Right lung (tissue), 5 donors: ENCODE measurements around the gene CDHR5. TPM values are rescaled to one million over a fixed set of nuclear protein-coding genes. Genes with fewer than 3 reads are reported as not detected.
"Not testable (repeated sequence)": the region's sequence is repeated elsewhere in the genome, so short reads cannot be mapped to it uniquely, and the experiment has no call there.

Experiments
- DNase-seq, 2 donors: peaks; one replicate each; pipeline ENCODE4 v3.0.0-alpha.2; 2013
- polyA plus RNA-seq, 5 donors: library from polyadenylated mRNA; unstranded; fragments of 120-200 nt; gene quantifications; one replicate each; pipeline versions ENCODE4 v1.2.1 to v1.2.3, GENCODE V29; 2013; ENCODE audit warnings: inconsistent platforms in 1 of 5, low replicate concordance in 1 of 5; ENCODE audit not compliant: insufficient read length in 5 of 5, insufficient read depth in 1 of 5

The CDHR5 gene
- polyA plus RNA-seq, 5 donors: 0.20 to 0.86 (median 0.58) TPM

DNA sequence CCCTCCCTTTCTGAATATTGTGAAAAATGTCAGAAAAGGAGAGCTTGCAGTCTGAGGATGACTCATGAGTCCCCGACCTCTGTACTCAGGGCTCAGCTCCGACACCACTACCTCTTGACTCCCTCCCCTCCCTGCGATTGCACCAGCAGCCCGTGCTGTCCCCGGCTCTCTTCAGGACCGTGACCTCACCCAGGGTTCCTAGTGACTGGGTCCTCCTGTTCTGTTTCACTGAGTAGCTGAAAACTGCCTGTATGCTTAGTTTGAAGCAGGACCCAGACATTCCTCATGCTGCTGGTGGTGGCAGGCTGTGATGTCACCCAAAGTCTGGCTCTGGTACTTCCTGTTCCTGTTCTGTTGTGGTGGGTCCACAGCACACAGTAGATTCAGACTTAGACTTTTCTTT lies 36.8 kb downstream of the CDHR5 start:
- no peak for DNase-seq

DNA sequence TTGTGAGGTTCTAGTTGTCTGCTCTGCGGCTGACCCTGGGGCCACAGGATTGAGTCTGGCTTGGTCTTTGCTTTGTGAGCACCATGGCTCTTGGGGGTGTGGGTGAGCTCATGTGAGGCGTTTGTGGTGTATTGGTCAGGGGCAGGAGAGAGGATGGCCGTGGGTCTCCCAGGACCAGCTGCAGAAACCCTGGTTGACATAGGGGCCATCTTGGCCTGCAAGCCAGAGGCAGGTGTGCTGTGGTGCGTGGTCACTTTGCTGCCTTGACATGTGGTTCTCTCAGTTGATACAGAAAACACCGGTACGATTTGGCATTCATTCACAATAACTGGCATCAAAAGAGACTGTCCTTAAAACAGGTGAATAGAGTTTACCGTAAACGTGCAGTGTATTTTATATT lies 37.2 kb downstream of the CDHR5 start:
- DNase-seq: no peak

DNA sequence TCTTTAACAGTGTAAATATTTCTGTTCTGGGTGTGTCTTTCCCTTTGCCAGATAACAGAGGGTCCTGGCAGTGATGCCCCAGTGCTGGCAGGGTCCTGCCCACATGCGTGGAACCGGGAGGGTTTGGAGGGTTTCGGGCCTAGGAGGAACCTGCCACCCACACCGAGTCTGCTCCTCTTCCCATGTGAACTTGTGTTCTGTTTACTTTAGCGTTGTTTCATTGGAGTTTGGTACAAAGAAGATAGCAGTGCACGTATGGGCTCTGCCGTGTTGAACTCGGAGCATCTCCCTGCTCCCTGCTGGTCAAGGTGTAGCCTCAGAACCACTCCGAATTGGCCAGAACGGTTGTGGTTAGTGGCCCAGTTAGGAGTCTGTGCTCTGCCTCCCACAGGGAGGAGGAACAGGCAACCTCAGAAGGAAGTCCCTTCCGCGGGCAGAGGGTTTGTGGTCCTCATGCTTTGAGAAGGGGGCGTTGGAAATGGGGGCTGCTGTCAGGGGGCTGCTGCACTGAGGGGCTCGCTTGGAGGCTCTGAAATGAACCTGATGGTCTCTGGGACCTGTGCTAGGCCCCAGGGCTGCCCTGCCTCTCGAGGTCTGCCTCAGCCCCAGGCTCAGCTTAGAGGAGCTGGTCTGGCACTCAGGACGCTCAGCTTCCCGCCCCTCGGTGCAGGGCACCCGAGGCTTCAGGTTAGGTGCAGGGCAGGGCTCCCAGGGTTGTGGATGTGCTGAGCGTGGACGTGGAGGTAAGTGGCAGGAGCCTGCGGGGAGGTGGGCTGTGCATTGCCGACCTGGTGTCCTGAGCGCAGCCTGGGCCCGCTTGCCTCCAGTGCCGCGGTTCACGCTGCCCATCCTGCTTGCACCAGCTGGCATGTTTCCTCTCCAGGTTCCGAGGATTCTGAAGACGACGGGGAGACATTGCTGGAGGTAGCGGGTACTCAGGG lies 38.1 kb downstream of the CDHR5 start:
- no peak for DNase-seq

DNA sequence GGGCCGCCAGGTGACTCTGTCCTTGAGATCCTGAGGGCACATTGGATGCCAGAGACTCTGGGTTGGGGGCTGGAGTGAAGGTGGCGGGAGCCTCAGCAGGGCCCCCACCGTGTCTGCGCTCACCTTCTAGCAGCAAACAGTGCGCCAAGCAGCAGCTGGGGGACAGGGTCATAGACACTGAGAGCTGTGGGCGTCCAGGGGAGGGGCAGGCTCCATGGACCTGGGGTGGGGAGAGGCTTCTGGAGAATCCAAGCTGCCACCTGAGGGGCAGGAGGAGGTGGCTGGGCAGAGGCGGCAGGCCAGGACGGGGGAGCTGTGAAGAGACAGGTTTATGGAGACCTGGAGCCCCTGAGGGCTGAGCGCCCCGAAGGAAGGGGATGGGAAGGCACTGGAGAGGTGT lies 40.5 kb downstream of the CDHR5 start:
- DNase-seq: no peak

DNA sequence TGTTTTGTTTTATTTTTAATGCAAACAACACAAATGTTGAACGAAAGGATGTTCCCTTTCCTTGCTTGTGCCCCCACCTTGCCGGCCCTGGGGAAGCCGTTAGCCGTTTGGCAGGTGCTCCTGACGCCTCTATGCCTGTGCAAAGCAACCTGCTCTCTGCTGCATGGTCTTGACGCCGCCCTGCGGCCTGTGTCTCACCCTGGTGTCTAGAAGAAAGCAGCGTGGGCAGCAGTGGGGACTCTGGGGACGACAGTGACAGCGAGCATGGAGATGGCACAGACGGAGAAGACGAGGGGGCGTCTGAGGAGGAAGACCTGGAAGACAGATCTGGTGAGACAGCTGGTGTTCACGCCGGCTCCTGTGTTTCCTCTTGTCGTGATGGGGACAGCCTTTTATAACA lies 43.0 kb downstream of the CDHR5 start:
- DNase-seq: no peak

DNA sequence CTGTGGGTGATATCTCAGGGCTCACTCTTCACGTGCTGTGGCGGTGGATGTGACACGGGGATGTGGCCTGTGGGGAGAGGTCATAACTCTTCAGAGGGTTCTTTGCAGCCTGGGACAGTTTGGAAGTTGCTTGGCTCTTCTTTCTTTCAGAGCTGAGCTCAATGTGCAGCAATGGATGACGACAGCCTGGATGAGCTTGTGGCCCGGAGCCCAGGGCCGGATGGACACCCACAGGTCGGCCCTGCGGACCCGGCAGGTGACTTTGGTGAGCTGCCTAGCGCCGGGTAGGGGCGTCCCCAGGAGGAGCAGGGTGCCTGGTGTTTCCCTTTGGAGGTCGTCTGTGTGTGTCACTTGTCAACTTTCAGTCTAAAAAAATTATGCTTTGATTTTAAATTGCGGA lies 43.4 kb downstream of the CDHR5 start:
- no peak for DNase-seq

DNA sequence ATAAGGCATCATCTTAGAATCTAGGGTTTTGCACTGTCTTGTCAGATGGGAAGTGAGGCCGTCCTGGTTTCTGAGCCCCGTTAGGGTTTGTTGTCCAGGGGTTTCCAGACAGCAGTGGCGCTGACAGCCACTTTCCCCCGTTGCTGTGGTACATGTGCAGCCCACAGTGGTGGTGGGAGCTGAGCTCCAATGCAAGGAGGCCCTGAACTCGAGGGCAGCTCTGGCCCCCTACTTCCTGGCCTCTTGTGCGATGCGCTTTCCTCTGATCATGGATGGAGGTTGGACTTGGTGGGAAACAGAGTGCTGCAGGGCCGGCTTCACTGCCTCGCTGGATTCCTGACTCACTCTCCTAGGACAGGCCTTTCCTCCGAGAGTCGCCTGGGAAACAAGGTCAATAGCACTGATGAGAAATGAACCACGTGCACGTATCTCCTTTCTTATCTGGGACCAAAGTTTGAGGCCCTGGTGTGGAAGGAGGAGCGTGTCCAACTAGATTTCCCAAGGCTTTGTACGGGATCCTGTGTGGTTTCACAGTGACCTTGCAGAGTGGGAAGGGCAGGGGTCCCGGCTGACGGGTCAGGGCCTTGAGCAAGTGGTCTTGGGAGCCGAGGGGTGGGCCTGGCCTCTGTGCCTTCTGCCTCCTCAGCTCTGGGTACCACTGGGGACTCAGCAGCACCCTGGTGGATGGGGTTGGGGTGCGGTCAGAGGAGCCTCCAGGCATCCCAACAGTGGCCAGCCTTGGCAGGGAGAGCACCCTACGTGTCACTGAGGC lies 44.7 kb downstream of the CDHR5 start:
- no peak for DNase-seq

DNA sequence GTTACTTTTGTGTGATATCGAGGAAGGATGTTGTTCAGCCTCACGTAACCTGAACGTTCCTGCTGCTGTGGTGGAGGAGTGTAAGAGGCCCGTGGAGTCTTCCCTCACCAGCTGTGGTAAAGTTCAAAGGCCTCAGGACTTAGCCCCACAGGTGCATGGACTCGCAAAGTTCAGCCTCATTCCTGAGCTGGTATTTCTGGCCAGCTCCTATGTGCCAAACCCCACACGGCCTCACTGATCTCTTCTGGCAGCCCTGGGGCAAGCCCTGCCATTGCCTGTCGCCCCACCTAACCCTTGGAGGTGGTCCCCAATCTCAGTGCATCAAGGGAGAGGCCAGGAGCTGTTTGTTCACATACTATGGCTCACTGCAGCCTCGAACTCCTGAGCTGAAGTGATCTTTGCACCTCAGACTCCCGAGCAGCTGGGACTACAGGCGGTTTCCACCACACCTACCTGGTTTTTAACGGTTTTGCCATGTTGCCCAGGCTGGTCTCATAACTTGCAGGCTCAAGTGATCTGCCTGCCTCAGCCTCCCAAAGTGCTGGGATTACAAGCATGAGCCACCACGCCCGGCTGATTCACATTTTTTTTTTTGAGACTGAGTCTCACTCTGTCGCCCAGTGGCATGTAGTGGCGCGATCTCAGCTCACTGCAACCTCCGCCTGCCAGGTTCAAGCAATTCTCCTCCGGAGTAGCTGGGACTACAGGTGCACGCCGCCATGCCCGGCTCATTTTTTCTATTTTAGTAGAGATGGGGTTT lies 46.3 kb downstream of the CDHR5 start:
- DNase-seq: no peak

DNA sequence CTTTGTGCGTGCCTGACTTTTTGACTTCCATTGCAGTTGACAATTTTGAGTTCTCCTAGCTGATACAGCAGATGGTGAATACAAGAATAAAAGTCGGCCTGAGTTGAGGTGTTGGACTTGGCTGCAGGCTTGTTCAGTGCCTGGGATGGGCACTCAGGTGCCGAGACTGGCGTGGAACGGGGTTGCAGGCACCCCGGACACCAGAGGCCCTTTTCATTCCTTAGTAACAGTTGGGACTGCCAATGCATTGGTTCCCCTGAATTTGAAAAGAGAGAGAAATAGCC lies 47.2 kb downstream of the CDHR5 start:
- no peak for DNase-seq

DNA sequence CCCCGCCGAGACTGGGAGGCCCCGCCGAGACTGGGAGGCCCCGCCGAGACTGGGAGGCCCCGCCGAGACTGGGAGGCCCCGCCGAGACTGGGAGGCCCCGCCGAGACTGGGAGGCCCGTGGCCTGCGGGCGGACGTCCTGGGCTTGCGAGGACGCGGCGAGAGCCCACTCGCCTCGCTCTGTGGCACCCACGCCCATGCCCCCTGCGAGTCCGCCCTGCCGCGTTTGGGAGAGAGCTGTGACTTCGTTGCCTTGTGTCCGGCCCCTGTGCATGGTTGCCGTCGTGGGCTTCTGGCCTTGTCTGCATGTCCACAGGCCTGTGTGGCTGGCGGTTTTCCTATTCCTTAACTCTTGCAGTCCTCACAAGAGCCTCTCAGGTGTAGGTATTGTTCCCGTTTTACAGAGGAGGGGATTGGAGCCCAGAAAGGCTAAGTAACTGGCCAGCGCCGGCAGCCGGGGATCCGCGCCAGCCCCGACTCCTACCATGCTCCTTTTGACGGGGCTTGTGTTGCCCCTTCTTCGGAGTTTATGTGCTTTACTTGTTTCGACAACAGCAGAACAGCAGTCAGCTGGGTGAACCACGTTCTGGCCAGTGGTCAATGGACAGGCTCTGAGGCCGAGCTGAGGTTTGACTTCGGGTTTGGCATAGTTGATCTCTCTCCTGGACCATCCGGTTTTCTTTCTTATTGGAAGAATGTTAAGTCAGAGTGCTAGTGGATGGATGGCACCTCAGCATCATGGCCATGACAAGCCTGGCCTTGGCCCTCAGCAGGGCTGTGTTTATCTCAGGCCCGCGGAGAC lies 47.7 kb downstream of the CDHR5 start:
- no peak for DNase-seq

DNA sequence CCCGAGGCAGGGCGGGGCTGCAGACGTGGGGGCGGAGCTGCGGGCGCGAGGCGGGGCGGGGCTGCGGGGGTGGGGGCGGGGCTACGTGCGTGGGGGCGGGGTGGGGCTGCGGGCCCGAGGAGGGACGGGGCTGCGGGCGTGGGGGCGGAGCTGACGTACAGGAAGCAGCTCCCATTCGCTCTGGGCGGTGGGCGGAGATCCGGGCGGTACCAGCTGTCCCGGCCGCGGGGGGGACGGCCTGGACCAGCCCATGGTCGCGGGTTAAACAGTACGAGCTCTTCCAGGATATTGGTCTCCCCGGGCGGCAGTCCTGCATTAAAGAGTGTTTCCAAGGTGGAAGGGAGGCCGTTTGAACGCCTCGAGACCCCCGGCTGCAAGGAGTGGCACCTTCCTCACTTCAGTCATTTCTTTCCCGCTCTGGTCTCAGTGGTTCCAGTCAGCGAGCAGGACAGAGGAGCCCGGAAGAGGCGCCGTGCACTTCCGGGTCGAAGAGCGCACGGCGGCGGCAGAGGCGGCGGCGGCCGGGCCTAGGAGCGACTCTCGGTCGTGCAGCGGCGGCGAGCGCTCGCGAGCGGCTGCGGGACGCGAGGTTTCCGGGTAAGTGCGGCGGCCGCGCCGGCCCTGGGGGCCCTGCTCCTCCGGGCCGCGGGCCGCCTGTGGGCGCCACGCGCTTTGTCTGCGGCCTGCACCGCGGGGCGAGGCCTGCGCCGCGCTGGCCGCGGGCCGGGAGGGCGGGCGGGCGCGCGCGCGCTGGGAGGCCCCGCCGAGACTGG lies 48.6 kb downstream of the CDHR5 start, which contains the start of gene PHRF1:
Gene PHRF1 (plus strand): TSS at position 475 of the 773 bp plus-strand sequence. CDS start 5,043 bp downstream, outside the sequence.
- DNase-seq: peak; percentile 96

DNA sequence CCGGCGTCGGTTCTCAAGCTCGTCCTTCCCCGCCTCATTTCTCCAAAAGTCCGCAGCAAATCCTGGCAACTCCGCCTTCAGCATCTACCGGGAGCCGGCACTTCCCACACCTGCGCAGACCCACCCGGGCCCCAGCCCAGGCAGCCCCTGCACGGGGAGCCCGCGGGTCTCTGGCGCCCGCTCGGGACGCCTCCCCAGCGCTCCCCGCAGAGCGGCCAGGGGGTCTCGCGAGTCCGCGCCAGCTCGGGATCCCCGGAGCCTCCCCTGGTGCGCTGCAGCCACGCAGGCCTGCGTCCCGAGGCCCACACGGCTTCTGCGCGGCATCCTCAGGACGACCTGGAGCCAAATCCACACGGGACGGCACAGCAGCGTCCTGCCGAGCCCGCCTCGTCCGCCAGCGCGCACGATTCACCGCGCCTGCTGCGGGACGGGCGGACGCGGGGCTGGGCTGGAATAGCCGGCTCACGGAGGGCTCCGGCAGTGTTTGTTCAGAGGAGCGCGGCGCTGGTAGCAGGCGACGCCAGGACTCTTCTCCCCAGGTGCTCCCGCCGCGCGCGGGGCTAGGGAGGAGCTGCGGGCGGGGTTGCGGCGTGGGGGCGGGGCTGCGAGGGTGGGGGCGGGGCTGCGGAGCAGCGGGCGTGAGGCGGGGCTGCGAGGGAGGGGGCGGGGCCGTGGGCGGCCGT lies 49.3 kb downstream of the CDHR5 start:
- DNase-seq: peak in 1 of 2 donors; percentile 52

DNA sequence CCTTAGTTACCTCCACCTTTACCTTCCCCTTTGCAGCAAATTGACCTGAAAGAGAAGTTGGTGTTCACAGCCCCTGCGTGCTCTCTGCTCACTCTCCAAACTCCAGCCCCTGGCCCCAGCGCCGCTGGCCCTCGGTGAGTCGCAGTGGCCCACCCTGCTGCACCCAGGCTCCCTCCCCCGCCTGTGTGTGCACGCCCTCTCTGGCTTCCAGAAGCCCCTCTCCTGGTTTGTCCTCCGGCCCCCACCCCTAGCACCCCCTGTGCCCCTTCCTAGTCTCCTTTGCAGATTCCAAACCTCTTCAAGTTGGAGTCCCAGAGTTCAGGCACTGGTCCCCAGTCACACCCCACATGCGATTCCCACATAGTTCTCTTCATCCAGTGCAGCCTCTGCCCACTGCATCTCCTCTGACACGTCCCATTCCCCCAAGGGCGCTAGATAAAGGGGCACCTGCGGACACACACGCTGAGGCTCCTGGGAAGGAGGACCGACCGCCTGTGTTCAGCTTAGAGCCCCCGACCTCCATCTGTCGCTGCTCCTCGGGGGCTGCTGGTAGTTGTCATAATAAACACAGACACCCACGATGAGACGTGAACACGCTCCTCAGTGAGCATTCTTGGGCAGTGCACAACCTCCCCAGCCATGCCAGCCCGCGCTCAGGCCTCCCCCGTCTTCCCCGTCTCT lies 50.0 kb downstream of the CDHR5 start:
- DNase-seq: no peak

DNA sequence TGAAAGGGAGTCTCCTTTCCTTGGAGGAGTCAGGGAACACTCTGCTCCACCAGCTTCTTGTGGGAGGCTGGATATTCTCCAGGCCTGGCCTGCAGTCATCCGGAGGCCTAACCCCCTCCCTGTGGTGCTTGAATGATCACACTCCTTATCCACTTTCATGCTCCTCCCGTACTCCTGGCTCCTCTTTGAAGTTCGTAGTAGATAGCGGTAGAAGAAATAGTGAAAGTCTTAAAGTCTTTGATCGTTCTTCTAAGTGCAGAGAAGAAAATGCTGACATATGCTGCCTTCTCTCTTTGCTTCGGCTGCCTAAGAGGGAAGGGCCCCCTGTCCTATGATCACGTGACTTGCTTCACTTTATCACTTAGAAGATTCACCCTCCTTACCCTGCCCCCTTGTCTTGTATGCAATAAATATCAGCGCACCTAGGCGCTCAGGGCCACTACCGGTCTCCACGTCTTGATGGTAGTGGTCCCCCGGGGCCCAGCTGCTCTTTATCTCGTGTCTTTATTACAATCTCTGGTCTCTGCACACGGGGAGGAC lies 50.7 kb downstream of the CDHR5 start:
- DNase-seq: not testable (repeated sequence)

DNA sequence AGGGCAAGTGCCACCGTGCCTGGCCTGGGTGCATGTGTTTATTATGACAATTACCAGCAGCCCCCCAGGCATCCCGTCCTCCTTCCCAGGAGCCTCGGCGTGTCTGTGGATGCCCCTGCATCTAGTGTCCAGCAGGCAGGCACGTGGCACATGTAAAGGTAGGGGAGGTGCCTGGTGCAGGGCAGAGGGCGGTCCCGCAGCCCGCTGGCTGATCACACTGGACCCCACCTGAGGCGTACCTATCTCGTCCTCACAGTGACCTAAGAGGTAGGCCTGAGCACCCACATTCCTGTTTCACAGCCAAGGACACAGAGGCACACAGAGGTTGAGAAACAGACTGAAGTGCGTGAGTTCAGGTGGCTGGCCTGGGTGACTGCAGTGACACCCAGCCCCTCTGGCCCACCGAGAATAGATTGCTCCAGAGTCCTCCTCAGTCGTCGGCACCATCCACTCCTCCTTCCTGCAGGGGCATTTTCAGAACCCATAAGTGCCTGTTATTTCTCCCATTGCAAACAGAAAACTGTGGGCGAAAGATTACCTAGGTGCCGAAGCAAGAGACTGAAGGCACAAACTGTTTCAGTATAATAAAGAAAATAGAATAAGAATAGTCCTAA lies 51.5 kb downstream of the CDHR5 start:
- DNase-seq: no peak

DNA sequence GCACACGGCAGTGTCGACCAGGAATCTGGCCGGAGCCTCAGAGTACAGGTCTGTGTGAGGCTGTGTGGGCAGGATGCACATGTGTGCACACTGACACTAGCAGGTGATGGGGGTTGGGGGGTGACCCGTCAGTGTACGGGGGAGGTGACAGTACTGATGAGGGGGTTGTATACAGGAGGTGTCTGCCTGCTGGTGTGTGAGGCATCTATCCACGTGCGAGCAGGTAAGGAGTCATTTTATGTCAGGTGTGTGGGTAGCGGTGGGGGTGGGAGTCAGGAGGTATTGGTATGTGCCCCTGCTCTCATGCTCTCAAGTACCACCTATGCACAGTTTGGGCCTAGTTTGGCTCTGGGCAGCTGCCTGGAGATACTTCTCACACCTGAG lies 53.0 kb downstream of the CDHR5 start:
- DNase-seq: no peak

DNA sequence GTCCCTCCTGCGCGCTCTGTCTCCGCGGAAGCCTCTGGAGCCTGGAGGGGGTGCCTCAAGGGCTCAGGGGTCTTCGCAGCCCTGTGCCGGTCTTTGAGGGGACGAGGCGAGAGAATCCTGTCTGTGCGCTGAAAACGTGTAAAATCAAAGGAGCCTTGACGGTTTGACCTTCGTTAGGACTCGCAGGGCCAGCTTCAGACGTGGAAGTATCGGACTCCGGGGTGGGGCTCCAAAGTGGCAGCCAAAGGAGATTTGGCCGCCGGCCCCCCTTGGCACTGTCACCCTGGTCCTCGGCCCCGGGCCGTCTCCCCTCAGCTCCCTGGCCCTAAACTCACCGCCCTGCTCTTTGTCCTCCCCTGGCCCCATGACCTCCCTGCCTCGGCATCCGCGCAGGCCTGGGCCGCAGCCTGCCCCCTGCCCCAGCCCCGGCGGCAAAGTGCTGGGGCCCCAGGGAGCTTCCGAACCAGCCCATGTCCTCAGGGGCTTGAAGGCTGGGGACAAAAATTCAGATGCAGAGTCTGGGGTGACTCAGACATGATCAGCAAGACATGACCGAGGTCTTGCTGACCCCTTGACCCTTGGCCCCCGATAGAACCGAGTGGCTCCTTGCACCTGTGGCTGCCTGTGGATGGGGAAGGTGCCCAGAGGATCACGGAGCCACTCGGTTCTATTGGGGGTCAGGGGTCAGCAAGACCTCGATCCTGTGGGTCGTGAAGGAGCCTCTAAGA lies 55.4 kb downstream of the CDHR5 start:
- DNase-seq: no peak
